Embryonic facial prominence (tissue), 1 donor: ENCODE results near the gene KRTAP4-12.
"Not testable (repeated sequence)": the region's sequence is repeated elsewhere in the genome, so short reads cannot be mapped to it uniquely, and the experiment has no call there.

ENCODE experiments used
- DNase-seq: peaks from one replicate; pipeline ENCODE4 v3.0.0-alpha.2; 2016; ENCODE audit errors: extremely low spot score

KRTAP4-12 gene

GRCh38 chr17:41096055-41096454 is 27.9 kb downstream of the KRTAP4-12 start:
- no peak for DNase-seq

- DNase-seq = not testable (repeated sequence)
Observed at GRCh38 chr17:41088760-41089352, 35.1 kb downstream of the KRTAP4-12 start.

- DNase-seq = not testable (repeated sequence)
Observed at GRCh38 chr17:41084100-41084856, 39.7 kb downstream of the KRTAP4-12 start, which contains the start of gene KRTAP4-7. Gene KRTAP4-7 (plus strand): TSS chr17:41084150. CDS start chr17:41084207, 57 bp downstream.

- not testable (repeated sequence) for DNase-seq
Observed at GRCh38 chr17:41083427-41083826, 40.6 kb downstream of the KRTAP4-12 start.

- no peak for DNase-seq
Observed at GRCh38 chr17:41082626-41083025, 41.4 kb downstream of the KRTAP4-12 start.

- DNase-seq = no peak
Observed at GRCh38 chr17:41076788-41077187, 47.2 kb downstream of the KRTAP4-12 start.

GRCh38 chr17:41073676-41074075 is 50.3 kb downstream of the KRTAP4-12 start:
- no peak for DNase-seq
